GM12864 (cell line): ENCODE measurements around the gene ADGRL2.

Experiments
- DNase-seq: peaks from one replicate; pipeline ENCODE4 v3.0.0-alpha.2; 2011; ENCODE audit warnings: low read depth
- H3K4me3 ChIP-seq: 2 replicates; pipeline ENCODE4 v1.5.1; 2011; ENCODE audit warnings: mild to moderate bottlenecking, low read depth, low read length, control low read depth
- TF ChIP-seq, protein P1 (sequence below): IDR thresholded peaks from 2 replicates; pipeline ENCODE4 v1.5.1; 2011; ENCODE audit warnings: low read depth, mild to moderate bottlenecking, moderate library complexity, low read length, control low read depth, inconsistent platforms; ENCODE audit errors: missing control alignments

The ADGRL2 gene

DNA sequence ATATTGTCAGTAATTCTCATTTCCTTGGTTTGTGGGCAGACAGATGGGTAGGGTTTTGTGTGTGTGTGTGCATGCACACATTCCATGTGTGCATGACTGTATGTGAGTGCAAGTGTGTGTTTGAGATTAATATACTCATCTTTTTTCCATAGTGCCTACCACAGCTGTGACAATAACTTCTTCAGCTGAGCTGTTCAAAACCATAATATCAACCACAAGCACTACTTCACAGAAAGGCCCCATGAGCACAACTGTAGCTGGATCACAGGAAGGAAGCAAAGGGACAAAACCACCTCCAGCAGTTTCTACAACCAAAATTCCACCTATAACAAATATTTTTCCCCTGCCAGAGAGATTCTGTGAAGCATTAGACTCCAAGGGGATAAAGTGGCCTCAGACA, 149.3 kb downstream of the ADGRL2 start:
- no peak overlapping the region for H3K4me3 ChIP-seq
- TF ChIP-seq, protein P1, sequence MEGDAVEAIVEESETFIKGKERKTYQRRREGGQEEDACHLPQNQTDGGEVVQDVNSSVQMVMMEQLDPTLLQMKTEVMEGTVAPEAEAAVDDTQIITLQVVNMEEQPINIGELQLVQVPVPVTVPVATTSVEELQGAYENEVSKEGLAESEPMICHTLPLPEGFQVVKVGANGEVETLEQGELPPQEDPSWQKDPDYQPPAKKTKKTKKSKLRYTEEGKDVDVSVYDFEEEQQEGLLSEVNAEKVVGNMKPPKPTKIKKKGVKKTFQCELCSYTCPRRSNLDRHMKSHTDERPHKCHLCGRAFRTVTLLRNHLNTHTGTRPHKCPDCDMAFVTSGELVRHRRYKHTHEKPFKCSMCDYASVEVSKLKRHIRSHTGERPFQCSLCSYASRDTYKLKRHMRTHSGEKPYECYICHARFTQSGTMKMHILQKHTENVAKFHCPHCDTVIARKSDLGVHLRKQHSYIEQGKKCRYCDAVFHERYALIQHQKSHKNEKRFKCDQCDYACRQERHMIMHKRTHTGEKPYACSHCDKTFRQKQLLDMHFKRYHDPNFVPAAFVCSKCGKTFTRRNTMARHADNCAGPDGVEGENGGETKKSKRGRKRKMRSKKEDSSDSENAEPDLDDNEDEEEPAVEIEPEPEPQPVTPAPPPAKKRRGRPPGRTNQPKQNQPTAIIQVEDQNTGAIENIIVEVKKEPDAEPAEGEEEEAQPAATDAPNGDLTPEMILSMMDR: no peak
- no peak for DNase-seq

DNA sequence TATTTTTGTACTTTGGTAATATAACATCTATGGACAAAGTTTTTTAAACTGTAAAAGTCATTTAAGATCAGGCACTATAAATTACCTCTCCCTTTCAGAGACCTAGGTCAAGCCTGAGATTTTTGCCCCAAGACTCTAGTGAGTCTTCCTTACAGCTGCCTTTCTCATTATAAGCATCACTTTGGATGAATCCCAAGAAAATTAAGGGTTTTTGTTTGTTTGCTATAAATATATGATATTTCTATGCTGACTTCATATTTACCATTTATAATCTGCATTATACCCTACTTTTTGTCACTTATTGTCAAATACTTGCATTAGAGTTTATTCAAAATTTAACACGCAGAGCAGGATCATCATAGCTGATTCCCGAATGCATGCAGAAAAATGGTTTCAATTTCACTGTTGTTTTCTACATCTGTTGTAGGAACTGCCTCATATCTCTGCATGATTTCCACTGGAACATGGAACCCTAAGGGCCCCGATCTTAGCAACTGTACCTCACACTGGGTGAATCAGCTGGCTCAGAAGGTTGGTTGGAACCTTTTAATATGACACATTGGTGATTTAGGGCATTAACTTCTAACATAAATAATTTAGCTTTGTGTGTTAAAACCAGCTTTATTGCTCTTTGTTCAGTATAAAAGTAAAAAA, 150.0 kb downstream of the ADGRL2 start:
- TF ChIP-seq, protein P1: no peak
- H3K4me3 ChIP-seq: no peak overlapping the region
- no peak for DNase-seq

DNA sequence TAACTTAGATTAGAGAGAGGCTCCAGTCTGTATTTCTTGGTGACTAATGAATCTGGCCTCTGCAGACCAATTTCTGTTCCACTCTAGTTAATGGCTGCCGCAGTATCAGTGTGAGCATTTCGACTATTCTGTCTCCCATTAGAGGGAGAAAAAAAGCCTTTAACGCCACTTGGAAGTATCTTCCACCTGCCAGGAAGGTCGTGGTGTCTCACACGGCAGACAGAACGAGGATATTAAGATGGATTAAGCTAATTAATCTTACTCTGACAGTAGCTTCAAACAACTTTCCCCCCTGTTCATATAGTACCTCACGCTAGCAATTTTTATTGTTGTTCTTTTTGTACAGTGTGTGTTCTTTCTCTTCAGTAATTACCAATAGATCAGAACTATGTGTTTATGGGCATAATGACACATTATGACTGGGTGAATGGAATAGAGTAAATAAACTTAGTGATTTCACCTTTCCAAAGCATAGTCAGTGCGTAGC, 153.8 kb downstream of the ADGRL2 start:
- no peak for DNase-seq
- no peak overlapping the region for H3K4me3 ChIP-seq
- TF ChIP-seq, protein P1: no peak

DNA sequence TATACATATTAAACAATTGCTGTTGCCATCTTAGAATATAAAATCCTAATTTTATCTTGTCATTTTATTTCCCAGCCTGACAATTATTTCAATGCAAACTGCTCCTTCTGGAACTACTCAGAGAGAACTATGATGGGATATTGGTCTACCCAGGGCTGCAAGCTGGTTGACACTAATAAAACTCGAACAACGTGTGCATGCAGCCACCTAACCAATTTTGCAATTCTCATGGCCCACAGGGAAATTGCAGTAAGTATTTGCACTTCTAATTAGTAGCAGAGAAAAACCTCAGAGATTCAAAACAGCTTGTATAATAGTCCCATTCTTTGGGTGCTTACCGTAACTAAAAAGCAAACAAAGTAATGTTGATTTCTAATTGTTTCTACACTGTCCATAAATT, 167.2 kb downstream of the ADGRL2 start:
- TF ChIP-seq, protein P1: no peak
- DNase-seq: no peak
- H3K4me3 ChIP-seq: no peak overlapping the region

DNA sequence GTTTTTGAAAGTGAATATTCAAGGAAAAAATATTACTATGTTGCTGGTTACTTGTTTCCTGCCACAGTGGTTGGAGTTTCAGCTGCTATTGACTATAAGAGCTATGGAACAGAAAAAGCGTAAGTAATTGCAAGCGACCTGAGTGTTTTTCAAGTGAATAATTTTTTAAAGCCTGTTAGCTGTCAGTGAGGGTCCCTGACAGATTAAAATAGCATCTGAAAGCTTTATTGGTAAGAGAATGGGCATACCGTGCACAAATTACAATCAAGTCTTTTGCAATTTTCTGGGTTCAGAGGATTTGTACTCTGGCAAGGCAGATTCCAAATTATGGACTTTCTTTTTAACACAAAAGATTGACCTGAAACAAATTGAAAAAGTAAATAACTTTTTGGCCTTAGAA, 169.7 kb downstream of the ADGRL2 start:
- no peak for DNase-seq
- no peak overlapping the region for H3K4me3 ChIP-seq
- TF ChIP-seq, protein P1: no peak

DNA sequence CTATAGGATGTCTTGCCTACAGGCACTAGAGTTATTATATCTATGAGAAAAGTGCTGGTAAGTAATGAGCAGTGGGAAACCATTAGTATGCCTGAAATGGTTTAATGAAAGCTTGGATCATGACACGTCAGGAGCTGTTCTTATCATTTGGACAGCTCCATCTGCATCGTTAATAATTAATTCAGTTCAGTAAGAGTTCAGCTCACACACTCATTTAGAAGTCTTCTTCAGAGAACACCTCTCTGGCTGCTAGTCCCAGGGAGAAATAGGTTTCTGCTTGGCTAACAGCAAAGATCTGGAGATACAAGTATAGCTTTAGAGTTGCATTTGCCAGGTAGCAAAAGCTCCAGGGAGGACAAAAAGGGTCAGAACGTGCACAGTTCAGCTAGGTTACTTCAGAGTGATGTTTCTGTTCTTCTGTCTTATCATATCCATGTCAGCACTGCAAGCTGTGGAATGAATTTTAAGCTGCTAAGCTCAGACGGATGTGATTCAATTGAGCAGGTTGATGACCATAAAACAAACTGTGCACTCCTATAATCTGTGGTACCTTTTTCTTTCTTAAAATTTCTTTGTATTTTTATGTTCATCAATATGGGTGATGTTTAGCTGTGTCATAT, 173.6 kb downstream of the ADGRL2 start:
- DNase-seq: no peak
- TF ChIP-seq, protein P1: no peak
- no peak overlapping the region for H3K4me3 ChIP-seq
